Measurements from ENCODE around the gene MYH11.

The MYH11 gene

GRCh38 chr16:15765116-15765515, 91.7 kb downstream of the MYH11 start:
- peaks cover 0 to 23% of the 10 kb centered on the region in 2 donors for H3K4me1 ChIP-seq (ENCODE audit: control insufficient read depth in 1 of 2, insufficient read depth in 2 of 2, low read length in 2 of 2)
- no peak overlapping the region for H3K4me3 ChIP-seq (ENCODE audit: low read depth in 1 of 2, low read length in 2 of 2)
- no peak overlapping the region for H3K27ac ChIP-seq (ENCODE audit: low read length)
- peaks cover 7 to 13% of the 10 kb centered on the region in 2 donors for H3K36me3 ChIP-seq (ENCODE audit: control insufficient read depth in 1 of 2, insufficient read depth in 2 of 2, low read length in 2 of 2)
- no peaks in the 10 kb centered on the region for H3K9me3 ChIP-seq (ENCODE audit: control insufficient read depth in 1 of 2, low read length in 2 of 2)
- no peaks in the 10 kb centered on the region for H3K27me3 ChIP-seq (ENCODE audit: low read depth, low read length)

GRCh38 chr16:15764112-15764511, 92.7 kb downstream of the MYH11 start:
- Histone ChIP-seq H3K27ac (ENCODE audit: low read length) (no peak overlapping the region), H3K9me3 (ENCODE audit: control insufficient read depth in 1 of 2, low read length in 2 of 2) (no peaks in the 10 kb centered on the region), H3K4me1 (ENCODE audit: control insufficient read depth in 1 of 2, insufficient read depth in 2 of 2, low read length in 2 of 2) (peaks cover 0 to 20% of the 10 kb centered on the region in 2 donors), H3K27me3 (ENCODE audit: low read depth, low read length) (no peaks in the 10 kb centered on the region), H3K36me3 (ENCODE audit: control insufficient read depth in 1 of 2, insufficient read depth in 2 of 2, low read length in 2 of 2) (peaks cover 10 to 23% of the 10 kb centered on the region in 2 donors), H3K4me3 (ENCODE audit: low read depth in 1 of 2, low read length in 2 of 2) (no peak overlapping the region)

GRCh38 chr16:15760129-15760528, 96.7 kb downstream of the MYH11 start:
- Histone ChIP-seq H3K27ac (ENCODE audit: low read length) (no peak overlapping the region), H3K36me3 (ENCODE audit: control insufficient read depth in 1 of 2, insufficient read depth in 2 of 2, low read length in 2 of 2) (peaks cover 7 to 39% of the 10 kb centered on the region in 2 donors), H3K4me1 (ENCODE audit: control insufficient read depth in 1 of 2, insufficient read depth in 2 of 2, low read length in 2 of 2) (peaks cover 0 to 12% of the 10 kb centered on the region in 2 donors), H3K4me3 (ENCODE audit: low read depth in 1 of 2, low read length in 2 of 2) (no peak overlapping the region), H3K9me3 (ENCODE audit: control insufficient read depth in 1 of 2, low read length in 2 of 2) (no peaks in the 10 kb centered on the region), H3K27me3 (ENCODE audit: low read depth, low read length) (no peaks in the 10 kb centered on the region)

GRCh38 chr16:15759070-15759469, 97.8 kb downstream of the MYH11 start:
- Histone ChIP-seq H3K27ac (ENCODE audit: low read length) (no peak overlapping the region), H3K36me3 (ENCODE audit: control insufficient read depth in 1 of 2, insufficient read depth in 2 of 2, low read length in 2 of 2) (peaks cover 7 to 44% of the 10 kb centered on the region in 2 donors), H3K4me1 (ENCODE audit: control insufficient read depth in 1 of 2, insufficient read depth in 2 of 2, low read length in 2 of 2) (peaks cover 0 to 11% of the 10 kb centered on the region in 2 donors), H3K27me3 (ENCODE audit: low read depth, low read length) (no peaks in the 10 kb centered on the region), H3K9me3 (ENCODE audit: control insufficient read depth in 1 of 2, low read length in 2 of 2) (no peaks in the 10 kb centered on the region), H3K4me3 (ENCODE audit: low read depth in 1 of 2, low read length in 2 of 2) (no peak overlapping the region)

- no peak overlapping the region for H3K4me3 ChIP-seq (ENCODE audit: low read depth in 1 of 2, low read length in 2 of 2)
- no peaks in the 10 kb centered on the region for H3K27me3 ChIP-seq (ENCODE audit: low read depth, low read length)
- no peaks in the 10 kb centered on the region for H3K9me3 ChIP-seq (ENCODE audit: control insufficient read depth in 1 of 2, low read length in 2 of 2)
- H3K36me3 ChIP-seq (ENCODE audit: control insufficient read depth in 1 of 2, insufficient read depth in 2 of 2, low read length in 2 of 2) = peaks cover 7 to 45% of the 10 kb centered on the region in 2 donors
- H3K27ac ChIP-seq (ENCODE audit: low read length) = no peak overlapping the region
- H3K4me1 ChIP-seq (ENCODE audit: control insufficient read depth in 1 of 2, insufficient read depth in 2 of 2, low read length in 2 of 2) = peaks cover 0 to 13% of the 10 kb centered on the region in 2 donors
Observed at GRCh38 chr16:15757630-15758251, 99.1 kb downstream of the MYH11 start.

GRCh38 chr16:15757077-15757386, 99.8 kb downstream of the MYH11 start:
- H3K27ac ChIP-seq (ENCODE audit: low read length) = no peak overlapping the region
- no peaks in the 10 kb centered on the region for H3K9me3 ChIP-seq (ENCODE audit: control insufficient read depth in 1 of 2, low read length in 2 of 2)
- peaks cover 0 to 15% of the 10 kb centered on the region in 2 donors for H3K4me1 ChIP-seq (ENCODE audit: control insufficient read depth in 1 of 2, insufficient read depth in 2 of 2, low read length in 2 of 2)
- no peak overlapping the region for H3K4me3 ChIP-seq (ENCODE audit: low read depth in 1 of 2, low read length in 2 of 2)
- no peaks in the 10 kb centered on the region for H3K27me3 ChIP-seq (ENCODE audit: low read depth, low read length)
- H3K36me3 ChIP-seq (ENCODE audit: control insufficient read depth in 1 of 2, insufficient read depth in 2 of 2, low read length in 2 of 2) = peaks cover 7 to 50% of the 10 kb centered on the region in 2 donors

GRCh38 chr16:15754821-15755534, 101.8 kb downstream of the MYH11 start:
- H3K27ac ChIP-seq (ENCODE audit: low read length) = no peak overlapping the region
- H3K36me3 ChIP-seq (ENCODE audit: control insufficient read depth in 1 of 2, insufficient read depth in 2 of 2, low read length in 2 of 2) = peaks cover 8 to 51% of the 10 kb centered on the region in 2 donors

GRCh38 chr16:15752717-15753488, 103.9 kb downstream of the MYH11 start:
- peaks cover 14 to 57% of the 10 kb centered on the region in 2 donors for H3K36me3 ChIP-seq (ENCODE audit: control insufficient read depth in 1 of 2, insufficient read depth in 2 of 2, low read length in 2 of 2)
- no peaks in the 10 kb centered on the region for H3K27me3 ChIP-seq (ENCODE audit: low read depth, low read length)
- no peak overlapping the region for H3K27ac ChIP-seq (ENCODE audit: low read length)
- no peaks in the 10 kb centered on the region for H3K9me3 ChIP-seq (ENCODE audit: control insufficient read depth in 1 of 2, low read length in 2 of 2)
- H3K4me1 ChIP-seq (ENCODE audit: control insufficient read depth in 1 of 2, insufficient read depth in 2 of 2, low read length in 2 of 2) = peaks cover 0 to 24% of the 10 kb centered on the region in 2 donors
- no peak overlapping the region for H3K4me3 ChIP-seq (ENCODE audit: low read depth in 1 of 2, low read length in 2 of 2)

More at GRCh38 chr16:15754821-15755534, 101.8 kb downstream of the MYH11 start:
- H3K9me3 ChIP-seq (ENCODE audit: control insufficient read depth in 1 of 2, low read length in 2 of 2) = no peaks in the 10 kb centered on the region
- H3K4me3 ChIP-seq (ENCODE audit: low read depth in 1 of 2, low read length in 2 of 2) = no peak overlapping the region
- H3K27me3 ChIP-seq (ENCODE audit: low read depth, low read length) = no peaks in the 10 kb centered on the region
- peaks cover 0 to 18% of the 10 kb centered on the region in 2 donors for H3K4me1 ChIP-seq (ENCODE audit: control insufficient read depth in 1 of 2, insufficient read depth in 2 of 2, low read length in 2 of 2)

GRCh38 chr16:15751940-15752339, 104.9 kb downstream of the MYH11 start:
- H3K36me3 ChIP-seq (ENCODE audit: control insufficient read depth in 1 of 2, insufficient read depth in 2 of 2, low read length in 2 of 2) = peaks cover 20 to 55% of the 10 kb centered on the region in 2 donors
- peaks cover 0 to 24% of the 10 kb centered on the region in 2 donors for H3K4me1 ChIP-seq (ENCODE audit: control insufficient read depth in 1 of 2, insufficient read depth in 2 of 2, low read length in 2 of 2)
- no peaks in the 10 kb centered on the region for H3K9me3 ChIP-seq (ENCODE audit: control insufficient read depth in 1 of 2, low read length in 2 of 2)
- no peak overlapping the region for H3K4me3 ChIP-seq (ENCODE audit: low read depth in 1 of 2, low read length in 2 of 2)
- no peak overlapping the region for H3K27ac ChIP-seq (ENCODE audit: low read length)
- no peaks in the 10 kb centered on the region for H3K27me3 ChIP-seq (ENCODE audit: low read depth, low read length)

GRCh38 chr16:15749985-15750384, 106.8 kb downstream of the MYH11 start:
- H3K36me3 ChIP-seq (ENCODE audit: control insufficient read depth in 1 of 2, insufficient read depth in 2 of 2, low read length in 2 of 2) = peaks cover 27 to 51% of the 10 kb centered on the region in 2 donors
- H3K27me3 ChIP-seq (ENCODE audit: low read depth, low read length) = no peaks in the 10 kb centered on the region
- H3K27ac ChIP-seq (ENCODE audit: low read length) = no peak overlapping the region
- no peak overlapping the region for H3K4me3 ChIP-seq (ENCODE audit: low read depth in 1 of 2, low read length in 2 of 2)
- H3K9me3 ChIP-seq (ENCODE audit: control insufficient read depth in 1 of 2, low read length in 2 of 2) = no peaks in the 10 kb centered on the region
- peaks cover 0 to 28% of the 10 kb centered on the region in 2 donors for H3K4me1 ChIP-seq (ENCODE audit: control insufficient read depth in 1 of 2, insufficient read depth in 2 of 2, low read length in 2 of 2)

- H3K36me3 ChIP-seq (ENCODE audit: control insufficient read depth in 1 of 2, insufficient read depth in 2 of 2, low read length in 2 of 2) = peaks cover 27 to 47% of the 10 kb centered on the region in 2 donors
Observed at GRCh38 chr16:15749371-15749770, 107.5 kb downstream of the MYH11 start.

More at GRCh38 chr16:15749371-15749770, 107.5 kb downstream of the MYH11 start:
- Histone ChIP-seq H3K4me1 (ENCODE audit: control insufficient read depth in 1 of 2, insufficient read depth in 2 of 2, low read length in 2 of 2) (peaks cover 0 to 22% of the 10 kb centered on the region in 2 donors), H3K9me3 (ENCODE audit: control insufficient read depth in 1 of 2, low read length in 2 of 2) (no peaks in the 10 kb centered on the region), H3K27ac (ENCODE audit: low read length) (no peak overlapping the region), H3K4me3 (ENCODE audit: low read depth in 1 of 2, low read length in 2 of 2) (no peak overlapping the region), H3K27me3 (ENCODE audit: low read depth, low read length) (no peaks in the 10 kb centered on the region)

Data from muscle layer of duodenum (tissue), 2 donors.